ENCODE data around the gene ZNF846. TPM values are rescaled to one million over a fixed set of nuclear protein-coding genes. Genes with fewer than 3 reads are reported as not detected.

The ZNF846 gene
- total RNA-seq: 11.8 and 20.8 TPM in 2 replicates
- 6.2 and 7.4 TPM in 2 replicates for polyA plus RNA-seq
- 4.8 and 5.6 TPM in 2 replicates for polyA plus RNA-seq (2012)
- 1.7 and 5.7 TPM in 2 replicates for polyA minus RNA-seq (ENCODE audit: low replicate concordance)

DNA sequence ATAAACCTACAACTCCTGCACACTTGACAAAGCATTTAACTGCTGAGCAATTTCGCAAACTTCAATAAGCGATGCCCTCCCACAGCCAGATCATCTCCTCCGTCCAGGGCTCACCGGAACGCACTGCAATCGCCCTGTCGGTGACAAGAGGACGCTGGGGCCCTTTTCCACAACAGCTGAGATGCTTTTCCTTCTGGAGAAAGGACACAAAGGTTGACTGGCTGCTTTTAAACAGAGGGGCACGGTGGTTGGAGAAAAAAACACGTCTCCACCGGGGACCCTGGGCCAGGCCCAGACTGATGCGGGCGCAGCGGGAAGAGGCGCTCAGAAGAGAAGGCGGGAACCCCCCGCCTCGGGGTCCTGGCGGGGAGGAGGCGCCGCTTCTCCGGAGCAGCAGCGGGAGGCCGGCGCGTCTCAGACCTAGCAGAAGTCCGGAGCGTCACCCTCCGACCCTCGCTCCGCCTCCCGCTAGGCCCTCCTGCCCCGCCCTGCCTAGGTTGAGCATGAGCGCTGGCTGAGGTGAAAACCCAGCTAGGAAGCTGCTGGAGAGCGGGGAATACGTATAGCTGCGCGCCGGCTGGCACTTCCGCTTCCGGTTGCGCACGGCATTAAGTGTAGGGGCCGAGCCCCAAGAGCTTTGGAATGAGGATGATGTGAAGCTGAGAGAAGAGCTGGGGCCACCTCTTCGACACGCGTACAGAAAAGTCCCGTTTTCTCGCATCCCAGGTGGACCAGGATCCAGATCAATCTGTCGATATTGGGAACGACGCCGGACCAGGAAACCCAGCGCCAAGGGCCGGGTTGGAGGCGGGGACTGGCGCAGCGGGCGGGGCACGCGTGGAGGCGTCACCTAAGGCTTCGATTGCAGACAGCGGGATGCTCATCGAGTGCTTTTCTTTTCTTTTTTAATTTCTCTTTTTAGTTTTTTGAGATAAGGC lies at the start of gene ZNF846:
TSS of gene ZNF846 (minus strand) at position 564 of the 938 bp plus-strand sequence. CDS start 3,788 bp downstream, outside the sequence.
- Histone ChIP-seq H3K4me1 (ENCODE audit: control insufficient read depth, extremely low read depth, insufficient read depth, low read length) (no peaks in the 10 kb centered on the region), H3K36me3 (ENCODE audit: control insufficient read depth, insufficient read depth, low read length) (no peaks in the 10 kb centered on the region), H3K9me3 (ENCODE audit: control insufficient read depth, insufficient read depth, low read depth, low read length) (no peaks in the 10 kb centered on the region), H3K27me3 (ENCODE audit: control insufficient read depth, insufficient read depth, low read length) (no peaks in the 10 kb centered on the region), H2AFZ (ENCODE audit: low read length) (peak within 1 kb of the TSS; percentile 95), H3K4me3 (replicated peaks in 1 of 4; ENCODE audit: control extremely low read depth in 1 of 4, insufficient read depth in 1 of 4, low read depth in 3 of 4, low read length in 4 of 4) (peak within 1 kb of the TSS; percentile 68 to 94 (median 77)), H4K20me1 (ENCODE audit: control insufficient read depth, extremely low read depth, insufficient read depth, low read length) (no peaks in the 10 kb centered on the region), H3K4me2 (ENCODE audit: extremely low read depth, insufficient read depth, low read length) (peak within 1 kb of the TSS; percentile 73), H3K9ac (ENCODE audit: insufficient read depth, low read length) (peak within 1 kb of the TSS; percentile 89), H3K27ac (ENCODE audit: insufficient read depth, low read length) (peak within 1 kb of the TSS; percentile 92), H3K79me2 (ENCODE audit: control insufficient read depth, insufficient read depth, low read length) (no peaks in the 10 kb centered on the region)
- TF ChIP-seq EZH2 (IDR thresholded peaks at IDR 0.05; ENCODE audit: low read length, missing control alignments): no peak
- TF ChIP-seq, protein P1, sequence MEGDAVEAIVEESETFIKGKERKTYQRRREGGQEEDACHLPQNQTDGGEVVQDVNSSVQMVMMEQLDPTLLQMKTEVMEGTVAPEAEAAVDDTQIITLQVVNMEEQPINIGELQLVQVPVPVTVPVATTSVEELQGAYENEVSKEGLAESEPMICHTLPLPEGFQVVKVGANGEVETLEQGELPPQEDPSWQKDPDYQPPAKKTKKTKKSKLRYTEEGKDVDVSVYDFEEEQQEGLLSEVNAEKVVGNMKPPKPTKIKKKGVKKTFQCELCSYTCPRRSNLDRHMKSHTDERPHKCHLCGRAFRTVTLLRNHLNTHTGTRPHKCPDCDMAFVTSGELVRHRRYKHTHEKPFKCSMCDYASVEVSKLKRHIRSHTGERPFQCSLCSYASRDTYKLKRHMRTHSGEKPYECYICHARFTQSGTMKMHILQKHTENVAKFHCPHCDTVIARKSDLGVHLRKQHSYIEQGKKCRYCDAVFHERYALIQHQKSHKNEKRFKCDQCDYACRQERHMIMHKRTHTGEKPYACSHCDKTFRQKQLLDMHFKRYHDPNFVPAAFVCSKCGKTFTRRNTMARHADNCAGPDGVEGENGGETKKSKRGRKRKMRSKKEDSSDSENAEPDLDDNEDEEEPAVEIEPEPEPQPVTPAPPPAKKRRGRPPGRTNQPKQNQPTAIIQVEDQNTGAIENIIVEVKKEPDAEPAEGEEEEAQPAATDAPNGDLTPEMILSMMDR (conservative IDR thresholded peaks at IDR 0.05 in 1 of 2, IDR thresholded peaks at IDR 0.05 in 1 of 2; ENCODE audit: low read depth in 1 of 2, low read length in 2 of 2): no peak
- peak; percentile 97 for DNase-seq (ENCODE audit: low read depth in 2 of 2)

DNA sequence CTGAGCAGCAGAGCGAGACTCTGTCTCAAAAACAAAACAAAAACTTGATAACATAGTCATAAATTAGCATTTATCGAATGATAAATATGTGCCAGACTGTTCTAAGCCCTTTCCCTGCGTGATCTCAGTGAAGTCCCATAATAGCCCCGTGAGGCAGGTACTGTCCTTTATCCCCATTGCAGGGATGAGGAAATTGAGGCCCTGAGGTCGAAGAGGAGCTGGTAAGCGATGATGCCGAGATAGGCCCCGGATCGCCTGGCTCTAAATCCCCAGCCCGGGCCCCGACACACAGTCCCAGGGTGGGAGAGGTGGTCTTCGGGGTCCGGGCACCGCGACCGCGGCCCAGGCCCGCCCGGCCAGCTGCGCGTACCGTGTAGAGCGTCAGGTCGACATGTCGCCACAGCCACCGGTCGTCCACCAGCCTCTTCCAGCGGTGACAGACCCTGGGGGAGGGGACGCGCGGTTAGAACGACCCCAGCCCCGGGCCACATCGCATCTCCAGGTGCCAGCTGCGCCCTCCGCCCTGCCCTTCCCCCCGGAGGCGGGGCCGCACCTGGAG lies 49.7 kb upstream of the ZNF846 start:
- no peak for DNase-seq (ENCODE audit: low read depth in 2 of 2)
- no peaks in the 10 kb centered on the region for H3K4me1 ChIP-seq (ENCODE audit: control insufficient read depth, extremely low read depth, insufficient read depth, low read length)
- peak overlapping the region; percentile 97 for H3K4me2 ChIP-seq (ENCODE audit: extremely low read depth, insufficient read depth, low read length)
- peak overlapping the region; percentile 89 for H2AFZ ChIP-seq (ENCODE audit: low read length)
- H3K79me2 ChIP-seq (ENCODE audit: control insufficient read depth, insufficient read depth, low read length): peaks cover 29% of the 10 kb centered on the region
- peak overlapping the region; percentile 96 to 100 (median 98) for H3K4me3 ChIP-seq (replicated peaks in 1 of 4; ENCODE audit: control extremely low read depth in 1 of 4, insufficient read depth in 1 of 4, low read depth in 3 of 4, low read length in 4 of 4)
- no peaks in the 10 kb centered on the region for H3K27me3 ChIP-seq (ENCODE audit: control insufficient read depth, insufficient read depth, low read length)
- peak overlapping the region; percentile 99 for H3K9ac ChIP-seq (ENCODE audit: insufficient read depth, low read length)
- no peaks in the 10 kb centered on the region for H4K20me1 ChIP-seq (ENCODE audit: control insufficient read depth, extremely low read depth, insufficient read depth, low read length)
- peak overlapping the region; percentile 98 for H3K27ac ChIP-seq (ENCODE audit: insufficient read depth, low read length)
- no peak for TF ChIP-seq EZH2 (IDR thresholded peaks at IDR 0.05; ENCODE audit: low read length, missing control alignments)
- TF ChIP-seq, protein P1 (conservative IDR thresholded peaks at IDR 0.05 in 1 of 2, IDR thresholded peaks at IDR 0.05 in 1 of 2; ENCODE audit: low read depth in 1 of 2, low read length in 2 of 2): no peak
- H3K36me3 ChIP-seq (ENCODE audit: control insufficient read depth, insufficient read depth, low read length): no peaks in the 10 kb centered on the region
- H3K9me3 ChIP-seq (ENCODE audit: control insufficient read depth, insufficient read depth, low read depth, low read length): no peaks in the 10 kb centered on the region

DNA sequence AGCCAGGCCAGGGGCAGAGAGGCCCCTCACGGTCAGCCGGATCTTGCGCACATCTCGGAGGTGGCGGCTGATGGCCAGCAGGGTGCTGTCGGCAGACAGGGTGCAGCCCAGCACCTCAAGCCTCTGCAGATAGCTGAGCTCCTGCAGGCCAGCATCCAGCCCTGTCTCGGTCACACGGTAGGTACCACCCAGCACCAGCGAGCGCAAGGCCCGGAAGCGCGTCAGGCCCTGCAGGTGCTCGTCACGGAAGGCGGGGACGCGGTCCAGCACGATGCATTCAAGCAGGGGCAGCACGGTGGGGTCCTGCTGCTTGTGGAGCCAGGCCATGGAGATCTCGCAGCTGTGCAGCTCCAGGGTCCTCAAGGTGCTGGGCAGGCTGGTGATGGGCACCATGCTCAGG lies 42.6 kb upstream of the ZNF846 start:
- H3K27me3 ChIP-seq (ENCODE audit: control insufficient read depth, insufficient read depth, low read length): no peaks in the 10 kb centered on the region
- H3K4me2 ChIP-seq (ENCODE audit: extremely low read depth, insufficient read depth, low read length): no peak overlapping the region
- no peak overlapping the region for H3K4me3 ChIP-seq (replicated peaks in 1 of 4; ENCODE audit: control extremely low read depth in 1 of 4, insufficient read depth in 1 of 4, low read depth in 3 of 4, low read length in 4 of 4)
- TF ChIP-seq, protein P1 (conservative IDR thresholded peaks at IDR 0.05 in 1 of 2, IDR thresholded peaks at IDR 0.05 in 1 of 2; ENCODE audit: low read depth in 1 of 2, low read length in 2 of 2): no peak
- TF ChIP-seq EZH2 (IDR thresholded peaks at IDR 0.05; ENCODE audit: low read length, missing control alignments): no peak
- no peaks in the 10 kb centered on the region for H3K4me1 ChIP-seq (ENCODE audit: control insufficient read depth, extremely low read depth, insufficient read depth, low read length)
- H3K27ac ChIP-seq (ENCODE audit: insufficient read depth, low read length): no peak overlapping the region
- H3K9ac ChIP-seq (ENCODE audit: insufficient read depth, low read length): no peak overlapping the region
- peaks cover 6% of the 10 kb centered on the region for H3K79me2 ChIP-seq (ENCODE audit: control insufficient read depth, insufficient read depth, low read length)
- H2AFZ ChIP-seq (ENCODE audit: low read length): no peak overlapping the region
- H3K9me3 ChIP-seq (ENCODE audit: control insufficient read depth, insufficient read depth, low read depth, low read length): no peaks in the 10 kb centered on the region
- no peaks in the 10 kb centered on the region for H4K20me1 ChIP-seq (ENCODE audit: control insufficient read depth, extremely low read depth, insufficient read depth, low read length)
- H3K36me3 ChIP-seq (ENCODE audit: control insufficient read depth, insufficient read depth, low read length): peaks cover 17% of the 10 kb centered on the region
- no peak for DNase-seq (ENCODE audit: low read depth in 2 of 2)

All from fibroblast of lung (primary cell).